IMR-90 (cell line): ENCODE measurements around the gene XYLT2. TPM values are rescaled to one million over a fixed set of nuclear protein-coding genes. Genes with fewer than 3 reads are reported as not detected.

Source experiments
- ATAC-seq: fragments of 200-7000 bp; cut with Tn5 transposase; 2 replicates; pipeline ENCODE4 v1.9.1; 2020; ENCODE audit warnings: low read depth, mild to moderate bottlenecking, moderate library complexity
- BruUV-seq: library from RNA; stranded (reverse); fragments of 400-500 nt; replicated peaks from 2 replicates; lab custom pipeline; 2021; lab: Mats Ljungman, UMichigan
- CTCF ChIA-PET: fragments of 300-600 bp; formaldehyde crosslinking; extraction: SDS; loops from one replicate; lab custom pipeline; 2021; ENCODE audit warnings: antibody characterized with exemption; lab: Yijun Ruan, JAX
- POLR2A ChIA-PET: fragments of 300-600 bp; sonication (Branson Sonifier 250); formaldehyde crosslinking; loops from one replicate; lab custom pipeline; 2022; ENCODE audit warnings: antibody characterized with exemption; ENCODE audit not compliant: unreplicated experiment; lab: Charles Lee
- DNase-seq: peaks from one replicate; pipeline ENCODE4 v3.0.0; 2013
- H2AFZ ChIP-seq: replicated peaks from 2 replicates; pipeline ENCODE3; 2013; ENCODE audit warnings: low read length, mild to moderate bottlenecking; ENCODE audit not compliant: poor library complexity
- H2AK5ac ChIP-seq: 2 replicates; pipeline ENCODE4 v1.6.1; 2013; ENCODE audit warnings: low read depth, low read length, inconsistent platforms
- H2AK9ac ChIP-seq: replicated peaks from 2 replicates; pipeline ENCODE3; 2013; ENCODE audit warnings: mild to moderate bottlenecking, low read depth, low read length, moderate library complexity; ENCODE audit not compliant: poor library complexity
- H2BK120ac ChIP-seq: 2 replicates; pipeline ENCODE4 v1.6.1; 2013; ENCODE audit warnings: low read depth, low read length, inconsistent platforms
- H2BK15ac ChIP-seq: 3 replicates; pipeline ENCODE4 v1.6.1; 2013; ENCODE audit warnings: low read depth, low read length, inconsistent platforms
- H2BK20ac ChIP-seq: 2 replicates; pipeline ENCODE4 v1.6.1; 2013; ENCODE audit warnings: low read depth, mild to moderate bottlenecking, inconsistent platforms, low read length, moderate library complexity
- H2BK5ac ChIP-seq: 2 replicates; pipeline ENCODE4 v1.6.1; 2013; ENCODE audit warnings: mild to moderate bottlenecking, low read depth, low read length, inconsistent platforms; ENCODE audit not compliant: poor library complexity, severe bottlenecking
- H3K14ac ChIP-seq: replicated peaks from 2 replicates; pipeline ENCODE4 v1.6.1; 2013; ENCODE audit warnings: low read depth, low read length, inconsistent platforms
- H3K18ac ChIP-seq: 2 replicates; pipeline ENCODE4 v1.6.1; 2013; ENCODE audit warnings: low read depth, low read length, control low read depth
- H3K23ac ChIP-seq: 2 replicates; pipeline ENCODE4 v1.6.1; 2013; ENCODE audit warnings: low read depth, low read length, inconsistent platforms
- H3K27ac ChIP-seq: 2 replicates; pipeline ENCODE4 v1.5.1; 2013; ENCODE audit warnings: mild to moderate bottlenecking, control low read depth, low read length; ENCODE audit not compliant: insufficient read depth
- H3K27me3 ChIP-seq: 2 replicates; pipeline ENCODE4 v1.6.1; 2013; ENCODE audit warnings: low read length; ENCODE audit not compliant: control insufficient read depth, insufficient read depth
- H3K36me3 ChIP-seq: 2 replicates; pipeline ENCODE4 v1.6.1; 2013; ENCODE audit warnings: low read length, mixed read lengths; ENCODE audit not compliant: control insufficient read depth, insufficient read depth
- H3K4ac ChIP-seq: 2 replicates; pipeline ENCODE4 v1.6.1; 2013; ENCODE audit warnings: low read depth, low read length, inconsistent platforms
- H3K4me1 ChIP-seq: 2 replicates; pipeline ENCODE4 v1.6.1; 2013; ENCODE audit warnings: low read length, mixed read lengths; ENCODE audit not compliant: control insufficient read depth, insufficient read depth
- H3K4me2 ChIP-seq: 2 replicates; pipeline ENCODE4 v1.6.1; 2013; ENCODE audit warnings: low read depth, mild to moderate bottlenecking, control low read depth, low read length, moderate library complexity
- H3K4me3 ChIP-seq: 2 replicates; pipeline ENCODE4 v1.5.1; 2013; ENCODE audit warnings: low read depth, mild to moderate bottlenecking, control low read depth, low read length, moderate library complexity; ENCODE audit not compliant: insufficient read depth
- H3K56ac ChIP-seq: 2 replicates; pipeline ENCODE4 v1.6.1; 2013; ENCODE audit warnings: low read length, inconsistent platforms; ENCODE audit not compliant: insufficient read depth; ENCODE audit errors: extremely low read depth
- H3K79me1 ChIP-seq, 2 experiments: 2 replicates each; pipeline ENCODE4 v1.6.1; 2013; ENCODE audit warnings: low read length in 2 of 2, inconsistent platforms in 1 of 2, low read depth in 1 of 2
- H3K9ac ChIP-seq: 2 replicates; pipeline ENCODE4 v1.6.1; 2013; ENCODE audit warnings: low read depth, low read length, control low read depth
- H3K9me1 ChIP-seq: 2 replicates; pipeline ENCODE4 v1.6.1; 2013; ENCODE audit warnings: low read length, inconsistent platforms; ENCODE audit not compliant: insufficient read depth
- H3K9me3 ChIP-seq: 2 replicates; pipeline ENCODE4 v1.6.1; 2013; ENCODE audit warnings: low read length; ENCODE audit not compliant: control insufficient read depth, insufficient read depth
- H4K20me1 ChIP-seq: 2 replicates; pipeline ENCODE4 v1.6.1; 2013; ENCODE audit warnings: low read length, inconsistent platforms; ENCODE audit not compliant: insufficient read depth
- H4K5ac ChIP-seq: 2 replicates; pipeline ENCODE4 v1.6.1; 2013; ENCODE audit warnings: mild to moderate bottlenecking, low read depth, low read length, control low read depth
- H4K8ac ChIP-seq, 2 experiments: 2 replicates each; pipeline ENCODE4 v1.6.1; 2013; ENCODE audit warnings: low read depth in 2 of 2, low read length in 2 of 2, control low read depth in 1 of 2, inconsistent platforms in 1 of 2
- H4K91ac ChIP-seq: 2 replicates; pipeline ENCODE4 v1.6.1; 2013; ENCODE audit warnings: low read depth, low read length, inconsistent platforms; ENCODE audit not compliant: insufficient read depth
- FOS ChIP-seq: fragments of 150-350 bp; IDR thresholded peaks from 2 replicates; pipeline ENCODE4 v1.6.1; 2016; ENCODE audit warnings: low read depth, low read length
- MAZ ChIP-seq: IDR thresholded peaks from 2 replicates; pipeline ENCODE4 v1.6.1; 2012; ENCODE audit warnings: low read depth, mild to moderate bottlenecking, low read length, improper control_type of control experiment, moderate library complexity, borderline replicate concordance
- NFE2L2 ChIP-seq: fragments of 150-350 bp; IDR thresholded peaks from 2 replicates; pipeline ENCODE4 v1.6.1; 2016; ENCODE audit warnings: low read depth, mild to moderate bottlenecking, low read length
- POLR2A ChIP-seq: IDR thresholded peaks from 2 replicates; pipeline ENCODE4 v1.6.1; 2012; ENCODE audit warnings: mild to moderate bottlenecking, low read depth, low read length
- RAD21 ChIP-seq: IDR thresholded peaks from 2 replicates; pipeline ENCODE4 v1.6.1; 2012; ENCODE audit warnings: low read length, improper control_type of control experiment
- WGBS, 2 experiments: methylation state at CpG; one replicate each; pipeline versions ENCODE4 v1.1.5 to v1.1.7; 2013; ENCODE audit warnings: missing lambda C conversion rate in 2 of 2; ENCODE audit not compliant: insufficient read length in 1 of 2; ENCODE audit errors: extremely low coverage in 2 of 2; 5-methylcytosine and 5-hydroxymethylcytosine counted together
- dilution Hi-C: fragments of 300-500 bp; cut with HindIII; formaldehyde crosslinking; loops from one replicate; pipeline ENCODE4 v1.14.3; 2018; ENCODE audit warnings: low sequenced_read_pairs; ENCODE audit not compliant: unreplicated experiment
- in situ Hi-C: fragments of 300-500 bp; cut with MboI; formaldehyde crosslinking; loops from 3 replicates; pipeline ENCODE4 v1.14.3; 2019; ENCODE audit warnings: low sequenced_read_pairs, inconsistent platforms, mixed read lengths
- intact Hi-C: fragments of 100-400 bp; cut with micrococcal nuclease; formaldehyde crosslinking; loops from 2 replicates; pipeline ENCODE4 v1.10.0; 2022
- polyA plus RNA-seq, 3 experiments: library from polyadenylated mRNA; depleted of rRNA; stranded (reverse); fragments of >200 nt; gene quantifications; 2 replicates each; pipeline ENCODE4 v1.2.3, GENCODE V29; 2012; ENCODE audit warnings: low replicate concordance in 1 of 3
- total RNA-seq: library from RNA; depleted of rRNA; stranded (reverse); fragments of >200 nt; gene quantifications from 2 replicates; pipeline ENCODE4 v1.2.3, GENCODE V29; 2012
- TF ChIP-seq, protein P1 (sequence below): fragments of 150-350 bp; IDR thresholded peaks from 2 replicates; pipeline ENCODE4 v1.6.1; 2016; ENCODE audit warnings: low read depth, mild to moderate bottlenecking, low read length, moderate library complexity, borderline replicate concordance

Gene XYLT2
- total and polyA plus RNA-seq, 2 of the 4 experiments (the other 2 are of a cell fraction), result 27.7 to 31.9 TPM

DNA sequence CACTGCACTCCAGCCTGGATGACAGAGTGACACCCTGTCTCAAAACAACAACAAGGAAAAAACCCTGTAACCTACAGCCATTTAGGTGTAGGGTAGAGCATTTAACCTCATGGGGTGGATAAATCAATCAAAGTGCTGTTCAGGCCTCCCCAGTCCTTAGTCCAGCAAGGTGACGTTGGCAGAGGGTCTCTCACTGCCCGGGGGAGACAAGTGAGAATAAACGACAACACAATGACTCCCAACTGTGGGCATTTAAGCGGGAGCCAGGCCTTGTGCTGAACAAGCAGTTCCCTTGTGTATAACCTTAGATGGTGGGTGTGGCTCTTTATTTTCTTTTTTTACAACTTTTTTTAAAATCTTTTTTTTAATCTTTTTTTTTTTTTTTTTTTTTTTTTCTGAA lies 42.3 kb upstream of the XYLT2 start:
- Histone ChIP-seq H2AK5ac (peak overlapping the region; percentile 48; the same call in 1 of the 2 replicates), H2BK20ac (no peak overlapping the region), H2AFZ (no peak overlapping the region), H4K5ac (no peak overlapping the region), H3K4ac (peak overlapping the region; percentile 7; the same call in 1 of the 2 replicates), H3K79me1 (no peaks in the 10 kb centered on the region), H2BK15ac (peak overlapping the region; percentile 57; the same call in 1 of the 3 replicates), H3K27ac (no peak overlapping the region), H3K9me1 (peaks cover 8% of the 10 kb centered on the region), H4K20me1 (no peaks in the 10 kb centered on the region), H3K4me3 (no peak overlapping the region), H3K23ac (no peak overlapping the region), H4K8ac (no peak overlapping the region), H2AK9ac (no peak overlapping the region), H3K9me3 (no peaks in the 10 kb centered on the region), H2BK5ac (no peak overlapping the region), H2BK120ac (no peak overlapping the region), H3K56ac (no peak overlapping the region), H3K27me3 (no peaks in the 10 kb centered on the region), H3K18ac (no peak overlapping the region), H3K4me2 (no peak overlapping the region), H3K4me1 (peaks cover 12% of the 10 kb centered on the region), H3K9ac (no peak overlapping the region), H3K14ac (no peak overlapping the region), H3K36me3 (no peaks in the 10 kb centered on the region), H4K91ac (peak overlapping the region; percentile 32; the same call in 1 of the 2 replicates)
- in situ Hi-C loops, result loop anchor here (25.0 kb wide), 1 partner anchor 416 kb away; no protein-coding TSS in a partner anchor
- CTCF ChIA-PET, result interaction anchor here (0.6 to 1.2 kb wide), 2 partner anchors 29 to 84 kb away, joined by 3 to 4 read pairs; no protein-coding TSS in a partner anchor
- BruUV-seq, result no TSS peak
- intact Hi-C loops, result loop anchor here (10.0 kb wide), 1 partner anchor 269 kb away; no protein-coding TSS in a partner anchor
- no peak for ATAC-seq
- DNase-seq, result no peak
- POLR2A ChIA-PET, result no interaction called here
- dilution Hi-C loops, result no loop called here
- TF ChIP-seq, protein P1, sequence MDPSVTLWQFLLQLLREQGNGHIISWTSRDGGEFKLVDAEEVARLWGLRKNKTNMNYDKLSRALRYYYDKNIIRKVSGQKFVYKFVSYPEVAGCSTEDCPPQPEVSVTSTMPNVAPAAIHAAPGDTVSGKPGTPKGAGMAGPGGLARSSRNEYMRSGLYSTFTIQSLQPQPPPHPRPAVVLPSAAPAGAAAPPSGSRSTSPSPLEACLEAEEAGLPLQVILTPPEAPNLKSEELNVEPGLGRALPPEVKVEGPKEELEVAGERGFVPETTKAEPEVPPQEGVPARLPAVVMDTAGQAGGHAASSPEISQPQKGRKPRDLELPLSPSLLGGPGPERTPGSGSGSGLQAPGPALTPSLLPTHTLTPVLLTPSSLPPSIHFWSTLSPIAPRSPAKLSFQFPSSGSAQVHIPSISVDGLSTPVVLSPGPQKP, result no peak
- TF ChIP-seq FOS (no peak), NFE2L2 (no peak), POLR2A (no peak), RAD21 (no peak), MAZ (no peak)
- WGBS, 2 experiments, result no CpG with 5 or more reads among the region's 4 CpGs
